ENCODE data around the gene ANK3. TPM values are rescaled to one million over a fixed set of nuclear protein-coding genes. Genes with fewer than 3 reads are reported as not detected.

Gene ANK3
- total RNA-seq, 2 donors from 2014 or later: 95.4 to 103 TPM

DNA sequence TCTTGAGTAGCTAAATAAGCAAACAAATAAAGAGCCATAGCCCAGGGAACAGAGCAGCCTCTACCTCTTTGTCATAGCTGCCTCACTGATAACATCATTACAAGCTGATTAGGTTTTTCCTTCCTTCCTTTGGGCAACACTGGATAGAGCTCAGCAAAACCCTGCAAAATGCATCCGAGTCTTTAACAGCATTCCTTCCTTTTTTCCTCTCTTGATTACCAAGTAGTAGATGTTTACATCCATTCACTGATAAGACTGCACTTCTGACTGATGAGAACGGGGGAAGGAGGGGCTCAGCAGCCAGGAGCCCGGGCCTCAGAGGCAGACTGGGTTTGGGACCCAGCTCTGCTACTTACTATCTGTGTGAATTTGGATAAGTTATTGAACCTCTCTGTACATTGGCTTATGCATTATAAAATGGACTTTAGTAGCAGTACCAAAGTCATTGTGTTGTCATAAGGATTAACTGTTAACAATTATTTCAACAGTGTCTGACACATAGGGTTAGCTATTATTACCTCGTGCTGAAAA lies 214.2 kb downstream of the ANK3 start:
- ATAC-seq (peak; percentile 44), DNase-seq (no peak)

DNA sequence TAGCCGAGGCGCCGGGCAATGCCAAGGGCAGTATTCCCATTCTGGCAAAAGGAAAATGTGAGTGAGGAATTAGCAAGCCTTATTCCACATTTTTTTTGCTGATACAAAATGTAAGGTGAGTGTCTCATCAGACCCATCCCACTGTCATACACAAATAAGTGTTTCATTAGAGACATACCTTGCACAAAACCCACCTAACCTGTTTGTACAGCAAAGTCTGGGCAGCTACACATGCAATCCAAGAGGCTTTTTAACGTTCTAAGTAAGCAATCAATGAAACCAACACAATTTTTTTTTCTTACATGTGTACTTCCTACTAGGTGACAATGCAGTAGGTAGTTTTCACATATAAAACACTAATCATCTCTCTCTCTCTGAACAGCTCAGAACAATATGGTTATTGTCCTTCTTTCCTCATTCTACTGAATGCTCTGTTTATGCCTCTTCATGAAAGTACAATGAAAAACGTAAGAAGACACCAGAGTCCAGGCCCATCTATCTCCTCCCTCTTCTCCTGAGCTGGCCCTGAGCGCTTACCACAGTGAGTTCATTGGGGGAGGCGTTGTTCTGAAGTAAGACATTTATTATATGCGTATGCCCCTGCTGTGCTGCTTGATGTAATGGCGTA lies 217.2 kb downstream of the ANK3 start:
- ATAC-seq (peak; percentile 54), DNase-seq (no peak)
- intact Hi-C loops (cut with DNase I, micrococcal nuclease): no loop called here

More for the DNA sequence above, 214.2 kb downstream of the ANK3 start:
- intact Hi-C loops (cut with DNase I, micrococcal nuclease): no loop called here

DNA sequence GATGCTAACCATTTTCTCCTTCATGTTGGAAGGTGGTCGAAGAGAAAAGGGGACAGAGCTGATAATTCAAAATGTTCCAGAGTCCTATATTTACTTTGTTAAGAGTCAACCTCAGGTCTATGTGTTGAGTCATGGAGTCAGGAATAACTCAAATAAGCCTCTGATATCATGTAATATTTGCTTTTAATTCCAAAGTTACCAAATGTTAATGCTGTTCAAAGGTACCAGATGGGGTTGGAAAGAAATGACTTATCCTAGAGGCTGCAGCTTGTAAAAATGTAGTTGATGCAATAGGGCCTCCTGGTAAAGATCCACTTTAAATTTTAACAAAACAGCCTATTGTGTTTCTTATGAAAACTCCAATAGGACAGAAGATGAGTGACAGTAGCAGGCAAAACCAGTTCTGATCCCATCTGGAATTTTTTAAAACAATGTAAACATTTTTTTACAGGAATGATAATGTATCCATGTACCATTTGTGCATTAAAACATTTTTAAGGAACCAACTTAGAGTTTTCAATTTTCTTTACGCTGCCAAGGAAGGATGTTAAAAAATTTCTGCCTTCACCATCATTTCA lies 218.2 kb downstream of the ANK3 start:
- intact Hi-C loops (cut with DNase I, micrococcal nuclease): no loop called here
- no peak for DNase-seq
- no peak for ATAC-seq

DNA sequence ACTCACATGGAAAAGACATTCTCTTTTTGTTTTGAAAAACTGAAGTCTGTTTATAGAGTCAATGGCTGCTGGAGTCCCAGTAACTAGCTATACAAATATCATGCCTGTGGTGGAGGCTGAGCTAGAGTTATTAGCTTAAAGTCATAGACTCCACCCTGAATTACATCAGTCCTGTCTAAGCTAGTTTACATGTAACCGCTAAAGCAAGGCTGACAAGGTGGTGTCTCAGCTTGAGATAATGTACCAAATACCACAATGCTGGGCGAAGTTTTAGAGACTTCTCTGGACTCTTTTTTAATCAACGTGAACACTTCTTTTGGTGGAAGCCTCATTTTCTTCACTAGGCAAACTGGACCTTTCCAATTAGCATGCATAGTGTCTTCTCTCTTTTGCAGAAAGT lies 219.4 kb downstream of the ANK3 start:
- intact Hi-C loops (cut with DNase I, micrococcal nuclease): no loop called here
- DNase-seq: no peak
- peak; percentile 64 for ATAC-seq

DNA sequence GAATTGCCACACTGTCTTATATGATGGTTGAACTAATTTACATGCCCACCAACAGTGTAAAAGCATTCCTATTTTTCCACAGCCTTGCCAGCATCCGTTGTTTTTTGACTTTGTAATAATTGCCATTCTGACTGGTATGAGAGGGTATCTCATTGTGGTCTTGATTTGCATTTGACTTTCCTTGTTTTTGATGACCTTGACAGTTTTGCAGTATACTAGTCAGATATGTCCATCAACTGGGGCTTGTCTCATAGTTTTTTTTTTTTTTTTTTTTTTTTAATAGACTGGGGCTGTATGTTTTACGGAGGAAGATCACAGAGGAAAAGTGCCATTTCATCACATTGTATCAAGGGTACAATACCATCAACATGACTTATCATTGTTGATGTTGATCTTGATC lies 220.6 kb downstream of the ANK3 start:
- intact Hi-C loops (cut with DNase I, micrococcal nuclease): no loop called here
- ATAC-seq: no peak
- DNase-seq: no peak

DNA sequence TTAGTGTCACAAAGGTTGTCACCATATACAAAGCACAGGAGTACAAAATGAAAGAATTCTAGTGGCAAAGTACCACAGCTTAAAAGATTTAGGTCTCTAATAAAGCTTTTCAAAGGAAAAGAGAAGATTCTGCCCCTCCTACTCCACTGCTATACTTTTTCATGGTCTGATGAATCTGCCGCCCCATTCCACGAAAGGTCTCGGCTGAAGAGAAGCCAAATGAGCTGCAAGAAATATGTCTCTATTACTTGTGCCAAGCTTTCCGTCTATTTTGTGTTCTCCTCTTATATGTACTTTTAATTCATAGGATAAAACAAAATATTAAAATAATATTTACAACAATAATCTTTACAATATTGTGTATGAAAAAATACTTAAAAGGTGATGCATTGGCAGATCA lies 222.6 kb downstream of the ANK3 start:
- intact Hi-C loops (cut with DNase I, micrococcal nuclease): no loop called here
- ATAC-seq: no peak
- DNase-seq: no peak

GRCh38 chr10:60163786-60164185 lies 225.9 kb downstream of the ANK3 start:
- ATAC-seq: no peak
- DNase-seq: no peak
- intact Hi-C loops (cut with DNase I, micrococcal nuclease): no loop called here

DNA sequence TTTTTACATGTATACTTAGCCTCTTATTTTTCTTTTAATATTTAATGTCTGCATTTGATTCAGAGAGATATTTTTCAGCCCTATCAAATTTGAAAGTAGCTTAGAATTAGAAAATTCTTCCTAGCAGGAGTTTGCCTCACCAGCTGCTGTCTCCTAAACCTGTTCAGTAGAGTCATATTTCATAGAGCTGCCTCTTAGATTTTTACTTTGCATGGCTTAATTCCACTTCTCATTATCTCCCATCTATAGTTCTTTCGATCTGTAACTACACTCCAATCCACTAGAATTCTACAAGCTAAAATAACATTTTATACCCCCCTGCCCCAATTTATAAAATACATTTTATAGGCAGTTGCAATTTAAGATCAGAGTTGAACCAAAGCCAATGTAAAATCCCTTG lies 227.0 kb downstream of the ANK3 start:
- DNase-seq: no peak
- intact Hi-C loops (cut with DNase I, micrococcal nuclease): no loop called here
- ATAC-seq: no peak

DNA sequence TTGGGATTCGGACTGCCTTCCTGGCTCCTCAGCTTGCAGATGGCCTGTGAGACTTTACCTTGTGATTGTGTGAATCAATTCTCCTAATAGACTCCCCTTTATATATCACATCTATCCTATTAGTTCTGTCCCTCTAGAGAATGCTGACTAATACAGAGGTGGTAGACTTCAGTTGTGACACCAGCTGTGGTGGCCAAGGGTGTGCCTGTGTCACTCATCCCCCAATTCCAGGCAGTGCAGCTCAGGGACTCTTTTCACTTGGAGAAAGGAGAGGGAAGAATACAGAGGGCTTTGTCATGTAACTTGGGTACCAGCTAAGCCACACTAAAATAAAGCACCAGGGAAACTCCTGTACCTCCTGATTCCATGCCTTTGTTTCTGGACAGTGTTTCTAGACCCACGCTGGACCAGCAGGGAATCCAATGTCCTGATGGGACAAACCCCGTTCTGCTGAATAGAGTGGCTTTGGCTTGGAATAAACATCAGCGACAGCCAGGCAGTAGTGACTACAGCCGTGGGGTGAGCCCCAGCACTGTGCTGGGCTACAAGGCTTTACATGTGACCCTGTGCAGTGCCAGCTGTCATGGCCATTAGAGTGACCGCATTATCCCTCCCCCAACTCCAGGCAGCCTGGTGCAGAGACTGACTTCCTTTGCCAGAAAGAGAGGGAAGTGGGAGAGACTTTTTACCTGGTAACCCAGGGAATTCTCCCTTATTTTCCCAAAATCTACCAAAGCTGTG lies 233.6 kb downstream of the ANK3 start:
- ATAC-seq: no peak
- no peak for DNase-seq
- intact Hi-C loops (cut with DNase I, micrococcal nuclease): no loop called here

DNA sequence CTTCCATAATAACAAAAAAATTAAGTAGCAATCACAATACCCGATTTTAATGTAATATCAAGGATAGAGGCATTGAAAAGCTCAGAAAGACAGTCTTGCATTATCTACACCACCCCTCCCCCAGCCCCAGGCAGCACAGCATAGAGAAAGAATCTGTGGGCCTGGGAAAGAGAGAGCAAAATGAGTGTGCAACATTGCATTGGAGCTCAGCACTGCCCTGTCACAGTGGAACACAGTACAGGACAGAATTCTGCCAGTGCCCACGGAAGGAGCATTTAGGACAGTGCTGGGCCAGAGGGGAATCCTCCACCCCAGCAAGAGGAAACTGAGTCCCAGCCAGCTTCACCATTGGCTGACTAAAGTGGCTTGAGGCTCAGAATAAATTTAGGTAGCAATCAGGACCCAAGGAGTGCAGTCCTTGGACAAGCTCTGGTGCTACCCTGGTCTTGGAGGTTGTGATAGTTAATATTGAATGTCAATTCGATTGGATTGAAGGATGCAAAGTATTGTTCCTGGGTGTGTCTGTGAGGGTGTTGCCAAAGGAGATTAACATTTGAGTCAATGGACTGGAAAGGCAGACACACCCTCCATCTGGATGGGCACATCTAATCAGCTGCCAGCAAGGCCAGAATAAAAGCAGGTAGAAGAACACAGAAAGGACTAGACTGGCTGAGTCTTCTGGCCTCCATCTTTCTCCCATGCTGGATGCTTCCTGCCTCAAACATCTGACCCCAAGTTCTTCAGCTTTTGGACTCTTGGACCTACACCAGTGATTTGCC lies 234.4 kb downstream of the ANK3 start:
- ATAC-seq: peak; percentile 74
- intact Hi-C loops (cut with DNase I, micrococcal nuclease): no loop called here
- DNase-seq: no peak

DNA sequence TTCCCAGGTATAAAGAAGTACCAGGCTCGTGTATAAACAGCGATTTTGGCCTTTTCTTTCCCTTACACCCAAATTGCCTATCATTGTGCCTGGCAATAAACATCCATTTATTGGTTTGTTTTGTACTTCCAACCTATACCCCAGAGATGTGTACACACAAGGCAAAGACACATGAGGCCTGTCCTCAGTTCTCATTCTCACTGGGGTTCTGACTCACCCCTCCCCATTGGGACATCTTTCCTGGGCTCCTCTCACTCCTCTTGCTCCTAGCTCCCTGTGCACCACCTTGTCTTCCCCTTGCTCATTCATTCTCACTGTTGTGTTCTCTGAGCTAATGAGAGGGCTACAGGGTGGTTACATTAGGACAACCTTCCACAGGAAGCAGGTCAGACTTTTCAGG lies 240.7 kb downstream of the ANK3 start:
- DNase-seq (peak in 1 of 2 donors; percentile 36), ATAC-seq (peak; percentile 89)
- intact Hi-C loops (cut with DNase I, micrococcal nuclease): no loop called here

DNA sequence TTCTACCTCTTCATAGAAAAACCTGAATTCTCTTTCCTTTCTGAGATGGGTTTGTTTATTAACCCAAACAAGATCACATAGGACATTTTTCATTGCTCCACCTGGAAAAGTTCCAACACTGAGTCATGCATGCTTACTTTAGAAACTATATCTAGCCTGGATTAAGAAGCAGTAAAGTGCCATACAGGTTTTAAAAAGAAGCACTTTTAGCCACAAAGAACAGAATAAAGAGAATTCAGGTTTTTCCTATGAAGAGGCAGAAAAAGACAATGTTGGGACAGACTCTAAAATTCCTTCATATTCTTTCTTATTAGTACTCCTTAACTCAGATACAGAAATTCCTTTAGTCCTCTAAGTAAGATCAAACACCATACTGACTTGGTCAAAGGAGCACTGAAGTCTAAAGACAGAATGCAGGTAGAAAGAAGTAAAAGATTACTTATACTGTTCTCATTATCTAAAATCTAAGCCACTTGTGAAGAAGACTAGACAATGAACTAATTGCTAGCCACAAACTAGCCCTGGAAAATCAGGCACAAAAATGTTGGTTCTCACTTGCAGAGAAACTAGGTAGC lies 241.3 kb downstream of the ANK3 start:
- peak; percentile 83 for ATAC-seq
- DNase-seq: peak in 1 of 2 donors; percentile 42
- intact Hi-C loops (cut with DNase I, micrococcal nuclease): no loop called here

GRCh38 chr10:60147576-60148265 lies 242.0 kb downstream of the ANK3 start:
- DNase-seq: no peak
- intact Hi-C loops (cut with DNase I, micrococcal nuclease): no loop called here
- ATAC-seq: peak; percentile 16

- no peak for ATAC-seq
- intact Hi-C loops (cut with DNase I, micrococcal nuclease): no loop called here
- no peak for DNase-seq
Measured at GRCh38 chr10:60147025-60147424, 242.7 kb downstream of the ANK3 start.

DNA sequence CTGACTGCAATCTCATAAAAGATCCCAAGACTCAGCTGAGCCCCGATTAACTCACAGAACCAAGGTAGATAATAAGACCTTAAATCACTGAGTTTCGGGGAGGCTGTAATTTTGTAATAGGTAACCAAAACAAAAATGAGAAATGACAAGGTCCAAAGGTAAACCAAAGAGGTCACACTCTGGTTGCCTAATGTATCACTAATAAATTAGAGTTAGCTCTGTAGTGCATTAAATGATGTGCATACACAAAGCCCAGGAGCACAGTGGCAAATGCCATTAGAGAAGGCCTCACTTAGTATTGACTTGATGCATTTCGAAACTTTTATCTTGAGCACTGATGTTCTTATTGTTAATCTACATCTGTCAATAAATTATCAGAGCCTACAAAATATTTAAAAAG lies 245.6 kb downstream of the ANK3 start:
- intact Hi-C loops (cut with DNase I, micrococcal nuclease): no loop called here
- DNase-seq: no peak
- ATAC-seq: no peak

GRCh38 chr10:60142736-60143135 lies 246.9 kb downstream of the ANK3 start:
- no peak for DNase-seq
- ATAC-seq: peak; percentile 64
- intact Hi-C loops (cut with DNase I, micrococcal nuclease): no loop called here

- intact Hi-C loops (cut with DNase I, micrococcal nuclease): no loop called here
- DNase-seq (no peak), ATAC-seq (peak; percentile 17)
Measured at GRCh38 chr10:60141896-60142559, 247.6 kb downstream of the ANK3 start.

Data from left colon (tissue), 2 donors.